ENCODE measurements around the gene LRRIQ3. TPM values are rescaled to one million over a fixed set of nuclear protein-coding genes. Genes with fewer than 3 reads are reported as not detected.

The LRRIQ3 gene
- total RNA-seq = under 1 TPM; 0.34 to 0.85 TPM
- 1.4 to 3.7 reads per million in 2 donors for total RNA-seq

DNA sequence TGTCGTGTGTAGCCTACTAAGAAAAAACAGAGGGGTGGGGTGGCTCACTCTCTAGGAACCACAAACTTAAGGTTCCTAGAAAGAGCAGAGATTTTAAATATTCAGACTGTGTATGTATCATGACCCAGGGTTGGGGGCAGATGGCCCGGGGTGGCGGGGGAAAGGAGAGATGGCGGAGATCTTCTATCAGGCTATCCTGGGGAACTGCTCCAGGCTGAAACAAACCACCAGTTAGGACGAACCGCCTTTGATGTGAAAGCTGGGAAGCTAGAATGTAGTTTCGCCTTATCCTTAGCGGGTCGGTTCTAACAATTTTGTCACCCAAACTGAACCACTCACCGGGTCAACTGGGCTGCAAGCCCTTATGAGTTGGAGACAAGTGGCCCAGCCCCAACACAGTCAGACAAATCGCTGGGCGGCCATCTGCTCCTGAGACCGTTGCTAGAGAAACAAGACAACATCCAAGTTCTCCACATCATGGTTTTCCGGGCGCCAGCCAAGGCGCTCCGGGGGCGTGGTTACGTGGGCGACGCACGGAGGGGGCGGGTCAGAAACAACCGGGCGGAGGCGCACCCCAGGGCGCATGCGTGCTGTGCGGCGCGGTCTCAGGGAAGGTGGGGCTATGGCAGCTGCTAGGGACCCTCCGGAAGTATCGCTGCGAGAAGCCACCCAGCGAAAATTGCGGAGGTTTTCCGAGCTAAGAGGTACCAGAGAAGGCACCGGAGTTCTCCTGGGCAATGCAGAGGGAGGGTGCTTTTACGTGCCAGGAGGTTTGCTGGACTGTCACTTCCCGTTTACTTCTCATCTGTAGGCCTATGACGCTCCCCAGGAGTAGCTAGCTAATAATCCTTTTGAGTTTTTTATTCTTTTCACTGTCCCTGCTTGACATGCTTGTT is at the start of gene LRRIQ3, which contains the start of gene FPGT:
LRRIQ3 (minus strand) TSS at position 520 of the 896 bp plus-strand sequence. CDS start 14,492 bp downstream, outside the sequence.
FPGT (plus strand) TSS at position 586 of the 896 bp plus-strand sequence; CDS start at position 623, 37 bp downstream.
- peak; percentile 97 for ATAC-seq
- peaks cover 21% of the 10 kb centered on the region for H3K4me1 Mint-ChIP-seq
- H3K36me3 Mint-ChIP-seq (ENCODE audit: low read depth) = no peaks in the 10 kb centered on the region
- peak within 1 kb of the TSS; percentile 93 for H3K4me3 Mint-ChIP-seq
- no peaks in the 10 kb centered on the region for H3K27me3 Mint-ChIP-seq
- H3K27ac Mint-ChIP-seq = peak within 1 kb of the TSS; percentile 97
- H3K9me3 ChIP-seq (ENCODE audit: control insufficient read depth, low read length, poor library complexity, severe bottlenecking) = no peaks in the 10 kb centered on the region
- peak; percentile 92 to 94 (median 93) for DNase-seq

DNA sequence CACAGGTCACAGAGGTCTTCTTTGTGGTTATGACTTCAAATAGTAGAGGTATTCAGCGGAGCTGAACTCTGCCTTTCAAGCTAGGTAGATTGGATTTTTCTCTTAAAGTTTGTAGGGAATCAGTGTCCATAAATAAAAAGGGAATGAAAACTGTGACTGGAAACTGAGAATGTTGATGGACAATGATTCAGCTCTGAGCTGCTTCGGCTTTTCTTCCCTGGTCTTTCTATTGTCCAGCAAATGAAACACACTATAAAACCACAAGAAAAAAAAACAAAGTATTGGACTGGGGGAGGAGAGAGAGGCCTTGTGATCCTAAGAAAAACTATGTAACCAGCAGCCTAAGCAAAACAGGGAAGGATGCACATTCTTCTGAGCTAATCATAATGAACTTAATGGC is 48.3 kb upstream of the LRRIQ3 start:
- no peaks in the 10 kb centered on the region for H3K4me1 Mint-ChIP-seq
- H3K36me3 Mint-ChIP-seq (ENCODE audit: low read depth) = no peaks in the 10 kb centered on the region
- ATAC-seq (no peak), DNase-seq (no peak)
- H3K27me3 Mint-ChIP-seq = no peaks in the 10 kb centered on the region
- H3K9me3 ChIP-seq (ENCODE audit: control insufficient read depth, low read length, poor library complexity, severe bottlenecking) = no peaks in the 10 kb centered on the region
- H3K27ac Mint-ChIP-seq = no peak overlapping the region
- H3K4me3 Mint-ChIP-seq = no peak overlapping the region

GRCh38 chr1:74245168-74245772 is 47.3 kb upstream of the LRRIQ3 start:
- DNase-seq = no peak
- Mint-ChIP-seq H3K4me1 (no peaks in the 10 kb centered on the region), H3K27me3 (no peaks in the 10 kb centered on the region), H3K4me3 (no peak overlapping the region), H3K27ac (no peak overlapping the region), H3K36me3 (ENCODE audit: low read depth) (no peaks in the 10 kb centered on the region)
- no peak for ATAC-seq
- H3K9me3 ChIP-seq (ENCODE audit: control insufficient read depth, low read length, poor library complexity, severe bottlenecking) = no peaks in the 10 kb centered on the region

GRCh38 chr1:74237787-74238186 is 39.8 kb upstream of the LRRIQ3 start:
- ATAC-seq (no peak), DNase-seq (no peak)
- Mint-ChIP-seq H3K27ac (no peak overlapping the region), H3K36me3 (ENCODE audit: low read depth) (peaks cover 2% of the 10 kb centered on the region), H3K4me3 (no peak overlapping the region), H3K27me3 (no peaks in the 10 kb centered on the region), H3K4me1 (no peaks in the 10 kb centered on the region)
- no peaks in the 10 kb centered on the region for H3K9me3 ChIP-seq (ENCODE audit: control insufficient read depth, low read length, poor library complexity, severe bottlenecking)

GRCh38 chr1:74237035-74237434 is 39.1 kb upstream of the LRRIQ3 start:
- Mint-ChIP-seq H3K4me3 (no peak overlapping the region), H3K4me1 (no peaks in the 10 kb centered on the region), H3K27me3 (no peaks in the 10 kb centered on the region), H3K36me3 (ENCODE audit: low read depth) (peaks cover 2% of the 10 kb centered on the region), H3K27ac (no peak overlapping the region)
- DNase-seq (no peak), ATAC-seq (no peak)
- H3K9me3 ChIP-seq (ENCODE audit: control insufficient read depth, low read length, poor library complexity, severe bottlenecking) = no peaks in the 10 kb centered on the region

DNA sequence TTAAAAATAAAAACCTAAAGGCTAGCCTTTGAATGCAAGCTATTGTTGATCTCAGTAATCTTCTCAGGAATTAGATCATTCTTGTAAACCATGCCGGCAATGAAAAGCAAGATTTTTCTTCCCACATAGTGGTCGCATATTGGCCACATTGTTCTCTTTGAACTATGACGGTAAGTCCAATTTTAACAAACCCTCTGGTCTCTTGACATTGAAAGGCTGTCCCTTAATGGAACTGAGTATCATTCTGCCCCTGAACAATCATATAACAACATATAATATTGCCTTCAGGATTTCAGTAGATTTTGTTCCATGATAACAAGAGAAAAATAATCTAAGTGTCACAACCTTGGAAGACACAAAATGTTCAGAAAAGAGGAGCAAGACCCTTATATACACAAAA is 38.5 kb upstream of the LRRIQ3 start:
- no peaks in the 10 kb centered on the region for H3K9me3 ChIP-seq (ENCODE audit: control insufficient read depth, low read length, poor library complexity, severe bottlenecking)
- no peaks in the 10 kb centered on the region for H3K27me3 Mint-ChIP-seq
- H3K27ac Mint-ChIP-seq = no peak overlapping the region
- no peak overlapping the region for H3K4me3 Mint-ChIP-seq
- H3K4me1 Mint-ChIP-seq = no peaks in the 10 kb centered on the region
- ATAC-seq = no peak
- peaks cover 2% of the 10 kb centered on the region for H3K36me3 Mint-ChIP-seq (ENCODE audit: low read depth)
- DNase-seq = no peak

DNA sequence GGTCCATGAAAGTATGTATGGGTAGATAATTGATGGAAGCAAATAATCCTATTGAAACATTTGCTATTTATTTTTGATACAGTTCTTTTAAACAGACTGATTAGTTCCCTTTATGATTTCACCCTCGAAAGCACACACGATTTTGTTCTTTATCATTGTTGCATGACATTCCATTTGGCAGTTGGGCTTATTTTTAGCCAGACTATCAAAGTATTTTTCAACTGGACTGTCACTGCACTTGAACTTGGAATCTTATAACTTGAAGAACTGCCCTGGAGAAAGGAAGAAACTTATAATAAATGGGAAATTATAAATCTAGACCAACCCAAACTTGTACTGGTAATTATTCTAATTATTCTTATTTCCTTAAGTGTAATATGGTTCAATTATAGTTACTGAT is 37.2 kb upstream of the LRRIQ3 start, which contains the start of gene TNNI3K:
TNNI3K (plus strand) TSS at position 235 of the 400 bp plus-strand sequence; CDS start at position 300, 65 bp downstream.
- peaks cover 2% of the 10 kb centered on the region for H3K36me3 Mint-ChIP-seq (ENCODE audit: low read depth)
- DNase-seq = no peak
- H3K27me3 Mint-ChIP-seq = no peaks in the 10 kb centered on the region
- no peak within 1 kb of the TSS for H3K4me3 Mint-ChIP-seq
- no peak within 1 kb of the TSS for H3K27ac Mint-ChIP-seq
- no peaks in the 10 kb centered on the region for H3K9me3 ChIP-seq (ENCODE audit: control insufficient read depth, low read length, poor library complexity, severe bottlenecking)
- ATAC-seq = no peak
- H3K4me1 Mint-ChIP-seq = no peaks in the 10 kb centered on the region

DNA sequence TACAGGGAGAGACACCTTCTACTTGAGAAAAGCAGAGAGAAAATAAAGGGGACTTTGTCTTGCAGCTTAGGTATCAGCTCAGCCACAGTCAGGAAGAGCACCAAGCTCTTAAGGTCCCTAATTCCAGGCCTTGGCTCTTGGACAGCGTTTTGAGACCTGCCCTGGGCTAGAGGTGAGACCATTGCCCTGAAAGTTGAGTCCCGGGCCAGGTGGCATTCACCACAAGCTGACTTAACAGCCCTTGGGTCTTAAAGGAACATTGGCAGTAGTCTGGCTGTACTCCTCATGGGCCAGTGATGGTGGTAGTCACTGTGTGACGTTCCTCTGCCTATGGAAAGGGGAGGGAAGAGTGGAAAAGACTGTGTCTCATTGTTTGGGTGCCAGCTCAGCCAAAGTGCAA is 25.5 kb upstream of the LRRIQ3 start:
- ATAC-seq (no peak), DNase-seq (no peak)
- H3K27me3 Mint-ChIP-seq = no peaks in the 10 kb centered on the region
- no peaks in the 10 kb centered on the region for H3K4me1 Mint-ChIP-seq
- peaks cover 2% of the 10 kb centered on the region for H3K36me3 Mint-ChIP-seq (ENCODE audit: low read depth)
- no peak overlapping the region for H3K27ac Mint-ChIP-seq
- no peak overlapping the region for H3K4me3 Mint-ChIP-seq
- H3K9me3 ChIP-seq (ENCODE audit: control insufficient read depth, low read length, poor library complexity, severe bottlenecking) = no peaks in the 10 kb centered on the region

GRCh38 chr1:74222701-74223100 is 24.7 kb upstream of the LRRIQ3 start:
- no peaks in the 10 kb centered on the region for H3K9me3 ChIP-seq (ENCODE audit: control insufficient read depth, low read length, poor library complexity, severe bottlenecking)
- Mint-ChIP-seq H3K4me3 (no peak overlapping the region), H3K4me1 (no peaks in the 10 kb centered on the region), H3K27me3 (no peaks in the 10 kb centered on the region), H3K36me3 (ENCODE audit: low read depth) (peaks cover 2% of the 10 kb centered on the region), H3K27ac (no peak overlapping the region)
- no peak for ATAC-seq
- no peak for DNase-seq

GRCh38 chr1:74215229-74215628 is 17.3 kb upstream of the LRRIQ3 start:
- Mint-ChIP-seq H3K4me1 (no peaks in the 10 kb centered on the region), H3K36me3 (ENCODE audit: low read depth) (peaks cover 7% of the 10 kb centered on the region), H3K4me3 (no peak overlapping the region), H3K27me3 (no peaks in the 10 kb centered on the region), H3K27ac (no peak overlapping the region)
- DNase-seq = no peak
- no peaks in the 10 kb centered on the region for H3K9me3 ChIP-seq (ENCODE audit: control insufficient read depth, low read length, poor library complexity, severe bottlenecking)
- no peak for ATAC-seq

- Mint-ChIP-seq H3K36me3 (ENCODE audit: low read depth) (no peaks in the 10 kb centered on the region), H3K27ac (no peak overlapping the region), H3K27me3 (no peaks in the 10 kb centered on the region), H3K4me3 (no peak overlapping the region), H3K4me1 (no peaks in the 10 kb centered on the region)
- DNase-seq = no peak
- no peak for ATAC-seq
- no peaks in the 10 kb centered on the region for H3K9me3 ChIP-seq (ENCODE audit: control insufficient read depth, low read length, poor library complexity, severe bottlenecking)
These were observed 7.3 kb upstream of the LRRIQ3 start for GRCh38 chr1:74205266-74205665.

DNA sequence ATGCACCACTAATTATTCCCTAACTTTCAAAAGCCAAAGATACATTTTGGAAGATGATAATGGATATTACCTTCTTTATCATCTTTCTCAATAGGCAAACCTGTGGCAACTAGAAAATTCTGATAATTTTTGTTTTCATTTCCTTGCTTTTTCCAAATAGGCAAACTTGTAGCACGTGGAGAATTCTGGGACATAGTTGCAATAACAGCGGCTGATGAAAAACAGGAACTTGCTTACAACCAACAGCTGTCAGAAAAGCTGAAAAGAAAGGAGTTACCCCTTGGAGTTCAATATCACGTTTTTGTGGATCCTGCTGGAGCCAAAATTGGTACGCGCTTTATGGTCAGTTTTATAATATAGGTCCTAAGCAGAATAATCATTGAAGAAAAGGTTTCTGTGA is 1.5 kb upstream of the LRRIQ3 start:
- ATAC-seq (no peak), DNase-seq (no peak)
- no peaks in the 10 kb centered on the region for H3K9me3 ChIP-seq (ENCODE audit: control insufficient read depth, low read length, poor library complexity, severe bottlenecking)
- Mint-ChIP-seq H3K4me3 (no peak overlapping the region), H3K36me3 (ENCODE audit: low read depth) (no peaks in the 10 kb centered on the region), H3K4me1 (peaks cover 21% of the 10 kb centered on the region), H3K27me3 (no peaks in the 10 kb centered on the region), H3K27ac (no peak overlapping the region)

GRCh38 chr1:74197255-74197654 is 721 bp downstream of the LRRIQ3 start:
- H3K9me3 ChIP-seq (ENCODE audit: control insufficient read depth, low read length, poor library complexity, severe bottlenecking) = no peaks in the 10 kb centered on the region
- Mint-ChIP-seq H3K4me3 (peak overlapping the region; percentile 93), H3K27ac (peak overlapping the region; percentile 97), H3K4me1 (peaks cover 21% of the 10 kb centered on the region), H3K36me3 (ENCODE audit: low read depth) (no peaks in the 10 kb centered on the region), H3K27me3 (no peaks in the 10 kb centered on the region)
- DNase-seq (no peak), ATAC-seq (no peak)

All from T-helper 17 cell (primary cell).